ENCODE results near the gene FBXL15. TPM values are rescaled to one million over a fixed set of nuclear protein-coding genes. Genes with fewer than 3 reads are reported as not detected.

Gene FBXL15
- total and polyA plus RNA-seq, 2 of the 13 experiments (the other 11 are each of a cell fraction or from before 2014, with no cell fraction given), result 4.3 to 8.3 TPM

DNA sequence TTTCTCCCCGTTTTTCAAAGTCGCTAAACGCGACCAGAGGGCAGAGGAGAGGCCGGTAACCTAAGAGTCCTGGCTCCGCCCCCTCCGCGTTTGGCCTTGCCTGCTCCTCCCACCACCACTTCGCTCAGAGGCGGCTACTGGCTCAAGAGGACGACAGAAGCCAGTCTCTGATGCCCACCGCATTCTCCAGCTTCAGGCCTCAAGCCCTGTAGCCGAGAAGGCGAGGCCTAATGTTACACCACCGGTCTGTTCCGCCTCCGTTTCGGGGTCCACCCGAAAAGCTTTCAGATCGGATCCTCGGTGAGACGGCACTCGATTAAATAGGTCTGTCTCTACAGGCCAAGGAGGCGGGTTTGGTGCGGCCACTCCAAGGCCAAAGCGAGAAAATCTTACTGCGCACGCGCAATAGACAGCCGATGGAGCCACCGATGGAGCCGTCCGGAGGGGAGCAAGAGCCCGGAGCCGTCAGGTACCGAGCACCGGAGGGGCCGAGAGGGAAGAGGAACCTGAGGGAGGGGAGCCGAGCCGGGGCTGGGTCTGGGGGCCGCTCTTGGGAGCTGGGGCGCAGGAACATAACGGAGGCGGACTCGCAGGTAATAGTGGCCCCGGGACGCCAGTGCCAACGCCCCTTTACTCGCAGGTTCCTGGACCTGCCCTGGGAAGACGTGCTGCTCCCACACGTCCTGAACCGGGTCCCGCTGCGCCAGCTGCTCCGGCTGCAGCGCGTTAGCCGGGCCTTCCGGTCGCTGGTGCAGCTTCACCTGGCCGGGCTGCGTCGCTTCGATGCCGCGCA, at the start of gene FBXL15 (continued):
- TF ChIP-seq KLF13 (CRISPR knock-in tag; IDR thresholded peaks at IDR 0.05) (no peak), TAF1 (CRISPR knock-in tag; IDR thresholded peaks at IDR 0.05) (peak; percentile 79), NFRKB (IDR thresholded peaks at IDR 0.05) (no peak), DMAP1 (CRISPR knock-in tag; IDR thresholded peaks at IDR 0.05) (peak; percentile 75), FOSL2 (CRISPR knock-in tag; IDR thresholded peaks at IDR 0.05) (peak; percentile 49; the same call in 1 of the 2 replicates), BHLHE40 (IDR thresholded peaks at IDR 0.05; ENCODE audit: low read length) (no peak), ZNF746 (CRISPR knock-in tag; IDR thresholded peaks at IDR 0.05) (peak; percentile 27; the same call in 1 of the 2 replicates), TP53 (CRISPR knock-in tag; conservative IDR thresholded peaks at IDR 0.05) (no peak), SALL1 (CRISPR knock-in tag; IDR thresholded peaks at IDR 0.05) (peak; percentile 89; the same call in 1 of the 2 replicates), TGIF2 (CRISPR knock-in tag; IDR thresholded peaks at IDR 0.05) (peak; percentile 71; the same call in 1 of the 2 replicates), NCOA2 (CRISPR knock-in tag; IDR thresholded peaks at IDR 0.05) (peak; percentile 50), ZNF138 (CRISPR knock-in tag; IDR thresholded peaks at IDR 0.05; ENCODE audit: low read depth) (no peak), ZNF264 (CRISPR knock-in tag; IDR thresholded peaks at IDR 0.05) (no peak)
- TF ChIP-seq, protein P1, sequence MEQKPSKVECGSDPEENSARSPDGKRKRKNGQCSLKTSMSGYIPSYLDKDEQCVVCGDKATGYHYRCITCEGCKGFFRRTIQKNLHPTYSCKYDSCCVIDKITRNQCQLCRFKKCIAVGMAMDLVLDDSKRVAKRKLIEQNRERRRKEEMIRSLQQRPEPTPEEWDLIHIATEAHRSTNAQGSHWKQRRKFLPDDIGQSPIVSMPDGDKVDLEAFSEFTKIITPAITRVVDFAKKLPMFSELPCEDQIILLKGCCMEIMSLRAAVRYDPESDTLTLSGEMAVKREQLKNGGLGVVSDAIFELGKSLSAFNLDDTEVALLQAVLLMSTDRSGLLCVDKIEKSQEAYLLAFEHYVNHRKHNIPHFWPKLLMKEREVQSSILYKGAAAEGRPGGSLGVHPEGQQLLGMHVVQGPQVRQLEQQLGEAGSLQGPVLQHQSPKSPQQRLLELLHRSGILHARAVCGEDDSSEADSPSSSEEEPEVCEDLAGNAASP (CRISPR knock-in tag; IDR thresholded peaks at IDR 0.05; ENCODE audit: borderline replicate concordance), result peak; percentile 43; the same call in 1 of the 2 replicates
- TF ChIP-seq, protein P2, sequence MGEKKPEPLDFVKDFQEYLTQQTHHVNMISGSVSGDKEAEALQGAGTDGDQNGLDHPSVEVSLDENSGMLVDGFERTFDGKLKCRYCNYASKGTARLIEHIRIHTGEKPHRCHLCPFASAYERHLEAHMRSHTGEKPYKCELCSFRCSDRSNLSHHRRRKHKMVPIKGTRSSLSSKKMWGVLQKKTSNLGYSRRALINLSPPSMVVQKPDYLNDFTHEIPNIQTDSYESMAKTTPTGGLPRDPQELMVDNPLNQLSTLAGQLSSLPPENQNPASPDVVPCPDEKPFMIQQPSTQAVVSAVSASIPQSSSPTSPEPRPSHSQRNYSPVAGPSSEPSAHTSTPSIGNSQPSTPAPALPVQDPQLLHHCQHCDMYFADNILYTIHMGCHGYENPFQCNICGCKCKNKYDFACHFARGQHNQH (CRISPR knock-in tag; IDR thresholded peaks at IDR 0.05), result peak; percentile 84; the same call in 1 of the 2 replicates
- TF ChIP-seq, protein P3, sequence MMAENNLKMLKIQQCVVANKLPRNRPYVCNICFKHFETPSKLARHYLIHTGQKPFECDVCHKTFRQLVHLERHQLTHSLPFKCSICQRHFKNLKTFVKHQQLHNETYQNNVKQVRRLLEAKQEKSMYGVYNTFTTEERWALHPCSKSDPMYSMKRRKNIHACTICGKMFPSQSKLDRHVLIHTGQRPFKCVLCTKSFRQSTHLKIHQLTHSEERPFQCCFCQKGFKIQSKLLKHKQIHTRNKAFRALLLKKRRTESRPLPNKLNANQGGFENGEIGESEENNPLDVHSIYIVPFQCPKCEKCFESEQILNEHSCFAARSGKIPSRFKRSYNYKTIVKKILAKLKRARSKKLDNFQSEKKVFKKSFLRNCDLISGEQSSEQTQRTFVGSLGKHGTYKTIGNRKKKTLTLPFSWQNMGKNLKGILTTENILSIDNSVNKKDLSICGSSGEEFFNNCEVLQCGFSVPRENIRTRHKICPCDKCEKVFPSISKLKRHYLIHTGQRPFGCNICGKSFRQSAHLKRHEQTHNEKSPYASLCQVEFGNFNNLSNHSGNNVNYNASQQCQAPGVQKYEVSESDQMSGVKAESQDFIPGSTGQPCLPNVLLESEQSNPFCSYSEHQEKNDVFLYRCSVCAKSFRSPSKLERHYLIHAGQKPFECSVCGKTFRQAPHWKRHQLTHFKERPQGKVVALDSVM (CRISPR knock-in tag; IDR thresholded peaks at IDR 0.05), result peak; percentile 31; the same call in 1 of the 2 replicates
- TF ChIP-seq, protein P4, sequence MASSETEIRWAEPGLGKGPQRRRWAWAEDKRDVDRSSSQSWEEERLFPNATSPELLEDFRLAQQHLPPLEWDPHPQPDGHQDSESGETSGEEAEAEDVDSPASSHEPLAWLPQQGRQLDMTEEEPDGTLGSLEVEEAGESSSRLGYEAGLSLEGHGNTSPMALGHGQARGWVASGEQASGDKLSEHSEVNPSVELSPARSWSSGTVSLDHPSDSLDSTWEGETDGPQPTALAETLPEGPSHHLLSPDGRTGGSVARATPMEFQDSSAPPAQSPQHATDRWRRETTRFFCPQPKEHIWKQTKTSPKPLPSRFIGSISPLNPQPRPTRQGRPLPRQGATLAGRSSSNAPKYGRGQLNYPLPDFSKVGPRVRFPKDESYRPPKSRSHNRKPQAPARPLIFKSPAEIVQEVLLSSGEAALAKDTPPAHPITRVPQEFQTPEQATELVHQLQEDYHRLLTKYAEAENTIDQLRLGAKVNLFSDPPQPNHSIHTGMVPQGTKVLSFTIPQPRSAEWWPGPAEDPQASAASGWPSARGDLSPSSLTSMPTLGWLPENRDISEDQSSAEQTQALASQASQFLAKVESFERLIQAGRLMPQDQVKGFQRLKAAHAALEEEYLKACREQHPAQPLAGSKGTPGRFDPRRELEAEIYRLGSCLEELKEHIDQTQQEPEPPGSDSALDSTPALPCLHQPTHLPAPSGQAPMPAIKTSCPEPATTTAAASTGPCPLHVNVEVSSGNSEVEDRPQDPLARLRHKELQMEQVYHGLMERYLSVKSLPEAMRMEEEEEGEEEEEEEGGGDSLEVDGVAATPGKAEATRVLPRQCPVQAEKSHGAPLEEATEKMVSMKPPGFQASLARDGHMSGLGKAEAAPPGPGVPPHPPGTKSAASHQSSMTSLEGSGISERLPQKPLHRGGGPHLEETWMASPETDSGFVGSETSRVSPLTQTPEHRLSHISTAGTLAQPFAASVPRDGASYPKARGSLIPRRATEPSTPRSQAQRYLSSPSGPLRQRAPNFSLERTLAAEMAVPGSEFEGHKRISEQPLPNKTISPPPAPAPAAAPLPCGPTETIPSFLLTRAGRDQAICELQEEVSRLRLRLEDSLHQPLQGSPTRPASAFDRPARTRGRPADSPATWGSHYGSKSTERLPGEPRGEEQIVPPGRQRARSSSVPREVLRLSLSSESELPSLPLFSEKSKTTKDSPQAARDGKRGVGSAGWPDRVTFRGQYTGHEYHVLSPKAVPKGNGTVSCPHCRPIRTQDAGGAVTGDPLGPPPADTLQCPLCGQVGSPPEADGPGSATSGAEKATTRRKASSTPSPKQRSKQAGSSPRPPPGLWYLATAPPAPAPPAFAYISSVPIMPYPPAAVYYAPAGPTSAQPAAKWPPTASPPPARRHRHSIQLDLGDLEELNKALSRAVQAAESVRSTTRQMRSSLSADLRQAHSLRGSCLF (CRISPR knock-in tag; IDR thresholded peaks at IDR 0.05; ENCODE audit: borderline replicate concordance), result 0 out of 2 replicates have a peak, but pooled peaks have one; percentile 26
- TF ChIP-seq, protein P5, sequence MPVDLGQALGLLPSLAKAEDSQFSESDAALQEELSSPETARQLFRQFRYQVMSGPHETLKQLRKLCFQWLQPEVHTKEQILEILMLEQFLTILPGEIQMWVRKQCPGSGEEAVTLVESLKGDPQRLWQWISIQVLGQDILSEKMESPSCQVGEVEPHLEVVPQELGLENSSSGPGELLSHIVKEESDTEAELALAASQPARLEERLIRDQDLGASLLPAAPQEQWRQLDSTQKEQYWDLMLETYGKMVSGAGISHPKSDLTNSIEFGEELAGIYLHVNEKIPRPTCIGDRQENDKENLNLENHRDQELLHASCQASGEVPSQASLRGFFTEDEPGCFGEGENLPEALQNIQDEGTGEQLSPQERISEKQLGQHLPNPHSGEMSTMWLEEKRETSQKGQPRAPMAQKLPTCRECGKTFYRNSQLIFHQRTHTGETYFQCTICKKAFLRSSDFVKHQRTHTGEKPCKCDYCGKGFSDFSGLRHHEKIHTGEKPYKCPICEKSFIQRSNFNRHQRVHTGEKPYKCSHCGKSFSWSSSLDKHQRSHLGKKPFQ (CRISPR knock-in tag; IDR thresholded peaks at IDR 0.05; ENCODE audit: insufficient replicate concordance), result peak; percentile 46

Measured in HepG2 (cell line).